ENCODE data around the gene CDH15.

DNA sequence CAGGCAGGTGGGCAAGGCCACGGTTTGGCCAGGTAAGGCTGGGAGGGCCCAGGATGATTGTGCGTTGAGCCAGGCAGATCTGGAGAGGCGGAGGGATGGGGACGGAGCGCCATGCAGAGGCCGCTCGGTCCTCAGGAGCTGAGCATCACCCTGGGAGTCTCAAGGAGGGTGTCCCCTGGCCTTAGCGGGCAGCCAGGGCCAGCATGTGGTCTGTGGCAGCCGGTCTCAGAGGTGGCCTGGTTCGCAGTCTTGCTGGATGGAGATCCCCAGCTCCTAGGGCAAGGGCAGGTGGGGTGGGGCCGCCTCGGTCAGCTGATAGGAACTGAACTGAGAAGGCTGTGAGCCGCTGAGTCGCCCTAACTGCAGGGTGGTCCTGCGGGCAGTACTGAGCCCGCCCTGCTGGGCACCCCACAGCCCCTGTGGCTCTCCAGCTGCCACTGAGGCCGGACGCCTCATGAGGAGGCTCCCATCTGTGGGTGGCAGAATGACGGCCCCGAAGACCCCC, 11.6 kb upstream of the CDH15 start:
- TF ChIP-seq, protein P1, sequence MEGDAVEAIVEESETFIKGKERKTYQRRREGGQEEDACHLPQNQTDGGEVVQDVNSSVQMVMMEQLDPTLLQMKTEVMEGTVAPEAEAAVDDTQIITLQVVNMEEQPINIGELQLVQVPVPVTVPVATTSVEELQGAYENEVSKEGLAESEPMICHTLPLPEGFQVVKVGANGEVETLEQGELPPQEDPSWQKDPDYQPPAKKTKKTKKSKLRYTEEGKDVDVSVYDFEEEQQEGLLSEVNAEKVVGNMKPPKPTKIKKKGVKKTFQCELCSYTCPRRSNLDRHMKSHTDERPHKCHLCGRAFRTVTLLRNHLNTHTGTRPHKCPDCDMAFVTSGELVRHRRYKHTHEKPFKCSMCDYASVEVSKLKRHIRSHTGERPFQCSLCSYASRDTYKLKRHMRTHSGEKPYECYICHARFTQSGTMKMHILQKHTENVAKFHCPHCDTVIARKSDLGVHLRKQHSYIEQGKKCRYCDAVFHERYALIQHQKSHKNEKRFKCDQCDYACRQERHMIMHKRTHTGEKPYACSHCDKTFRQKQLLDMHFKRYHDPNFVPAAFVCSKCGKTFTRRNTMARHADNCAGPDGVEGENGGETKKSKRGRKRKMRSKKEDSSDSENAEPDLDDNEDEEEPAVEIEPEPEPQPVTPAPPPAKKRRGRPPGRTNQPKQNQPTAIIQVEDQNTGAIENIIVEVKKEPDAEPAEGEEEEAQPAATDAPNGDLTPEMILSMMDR (IDR thresholded peaks at IDR 0.05), result no peak
- no peak for TF ChIP-seq POLR2A (IDR thresholded peaks at IDR 0.05)
